K562 treated with DMSO at 1 percent for 4 hours (cell line): Measurements from ENCODE around the gene SLC2A1. TPM values are rescaled to one million over a fixed set of nuclear protein-coding genes. Genes with fewer than 3 reads are reported as not detected.

ENCODE experiments used
- total RNA-seq: library from RNA; unstranded; fragments of 300-600 nt; gene quantifications from 2 replicates; pipeline ENCODE4 v1.2.3, GENCODE V29; 2022; ENCODE audit not compliant: insufficient read depth

The SLC2A1 gene
- 29.0 and 38.7 TPM in 2 replicates for total RNA-seq

DNA sequence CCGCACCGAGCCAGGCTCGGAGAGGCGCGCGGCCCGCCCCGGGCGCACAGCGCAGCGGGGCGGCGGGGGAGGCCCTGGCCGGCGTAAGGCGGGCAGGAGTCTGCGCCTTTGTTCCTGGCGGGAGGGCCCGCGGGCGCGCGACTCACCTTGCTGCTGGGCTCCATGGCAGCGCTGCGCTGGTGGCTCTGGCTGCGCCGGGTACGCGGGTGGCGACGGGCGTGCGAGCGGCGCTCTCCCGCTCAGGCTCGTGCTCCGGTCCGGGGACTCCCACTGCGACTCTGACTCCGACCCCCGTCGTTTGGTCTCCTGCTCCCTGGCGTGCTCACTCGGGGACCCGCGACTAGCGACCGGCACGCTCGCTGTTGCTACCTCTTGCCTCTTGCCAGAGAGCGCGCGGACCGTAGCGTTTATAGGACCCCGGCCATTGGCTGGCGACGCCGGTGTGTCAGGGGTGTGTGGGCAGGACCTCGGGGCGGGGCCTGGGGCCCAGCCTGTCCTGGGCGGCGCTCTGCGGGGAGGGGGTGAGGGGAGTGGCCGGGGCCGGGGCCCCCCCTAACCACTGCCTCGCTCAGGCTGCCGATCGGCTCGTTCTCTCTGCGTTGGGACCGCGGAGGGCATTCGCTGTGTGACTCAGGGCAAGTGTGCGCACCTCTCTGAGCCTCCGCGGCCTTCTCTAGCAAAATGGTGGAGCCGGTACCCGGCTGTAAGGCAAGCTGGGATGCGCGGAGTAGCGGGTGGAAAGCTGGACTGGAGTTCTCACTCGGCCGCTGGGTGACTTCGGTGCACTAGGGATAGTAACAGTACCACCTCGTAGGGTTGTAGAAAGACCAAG is at the start of gene SLC2A1:
Gene SLC2A1 (minus strand): TSS at position 381 of the 832 bp plus-strand sequence. CDS start 217 bp downstream, at position 164.

Other genes starting within 250 kb of the SLC2A1 start
- not detected in 2 replicates for gene CLDN19, start 218.6 kb downstream of the SLC2A1 start, total RNA-seq
- gene P3H1, start 191.8 kb downstream of the SLC2A1 start, total RNA-seq: 64.5 and 75.8 TPM in 2 replicates
- gene C1orf50, start 191.6 kb downstream of the SLC2A1 start, total RNA-seq: 1.7 TPM in 2 replicates
- 0.28 and 0.71 TPM in 2 replicates for gene TMEM269, start 173.9 kb downstream of the SLC2A1 start, total RNA-seq
- gene ERMAP, start 141.7 kb downstream of the SLC2A1 start, total RNA-seq: 13.2 and 17.8 TPM in 2 replicates
- gene SVBP, start 141.5 kb downstream of the SLC2A1 start, total RNA-seq: 25.6 and 34.2 TPM in 2 replicates
- 5.0 and 7.2 TPM in 2 replicates for gene ZNF691, start 112.3 kb downstream of the SLC2A1 start, total RNA-seq
- gene EBNA1BP2, start 213.4 kb upstream of the SLC2A1 start, total RNA-seq: 81.8 and 100.0 TPM in 2 replicates
- gene CFAP57, start 213.5 kb upstream of the SLC2A1 start, total RNA-seq: not detected in 2 replicates